ENCODE data around the gene FSTL4. TPM values are rescaled to one million over a fixed set of nuclear protein-coding genes. Genes with fewer than 3 reads are reported as not detected.

FSTL4 gene
- total and polyA plus RNA-seq, 4 donors: 2.3 to 6.4 (median 5.5) TPM

- Histone ChIP-seq H3K4me3 (ENCODE audit: low read depth, low read length) (no peak overlapping the region), H3K27ac (ENCODE audit: low read depth, low read length) (no peak overlapping the region), H3K27me3 (ENCODE audit: control insufficient read depth, insufficient read depth, low read length) (peaks cover 3% of the 10 kb centered on the region), H3K36me3 (ENCODE audit: control insufficient read depth, insufficient read depth, low read length) (no peaks in the 10 kb centered on the region), H3K4me1 (ENCODE audit: control insufficient read depth, insufficient read depth, low read length) (peaks cover 2% of the 10 kb centered on the region), H3K9me3 (ENCODE audit: control insufficient read depth, insufficient read depth, low read length) (no peaks in the 10 kb centered on the region)
- 75% methylated on average over 4 of the region's 10 CpGs for WGBS (ENCODE audit: insufficient coverage)
- no peak for DNase-seq (ENCODE audit: low read depth in 4 of 6, low spot score in 6 of 6)
These were observed 225.7 kb downstream of the FSTL4 start for GRCh38 chr5:133386662-133387061.

DNA sequence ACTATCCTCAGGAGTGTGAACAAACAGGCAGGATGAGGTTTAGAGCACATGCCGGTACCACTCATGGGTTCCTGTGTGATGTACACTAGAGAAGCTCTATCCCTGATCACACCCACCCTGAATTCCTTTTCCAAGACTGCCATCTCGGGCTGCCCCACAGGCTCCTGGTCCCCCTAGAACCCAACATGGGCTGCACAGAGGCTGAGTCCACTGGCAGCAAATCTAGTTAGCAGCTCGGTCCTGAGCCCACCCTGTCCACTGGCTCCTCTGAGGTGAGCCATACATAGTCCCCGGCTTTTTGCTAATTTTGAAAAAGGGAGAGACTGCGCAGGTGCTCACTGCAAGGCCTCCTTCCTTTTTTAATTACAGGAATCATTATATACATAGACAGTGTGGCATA lies 227.0 kb downstream of the FSTL4 start:
- Histone ChIP-seq H3K9me3 (ENCODE audit: control insufficient read depth, insufficient read depth, low read length) (no peaks in the 10 kb centered on the region), H3K4me3 (ENCODE audit: low read depth, low read length) (no peak overlapping the region)
- 100% methylated on average over 2 of the region's 5 CpGs for WGBS (ENCODE audit: insufficient coverage)

GRCh38 chr5:133384903-133385302 lies 227.4 kb downstream of the FSTL4 start:
- H3K27me3 ChIP-seq (ENCODE audit: control insufficient read depth, insufficient read depth, low read length): peaks cover 3% of the 10 kb centered on the region
- H3K36me3 ChIP-seq (ENCODE audit: control insufficient read depth, insufficient read depth, low read length): no peaks in the 10 kb centered on the region
- WGBS (ENCODE audit: insufficient coverage): 78% methylated on average over 9 of the region's 9 CpGs
- no peaks in the 10 kb centered on the region for H3K4me1 ChIP-seq (ENCODE audit: control insufficient read depth, insufficient read depth, low read length)
- H3K4me3 ChIP-seq (ENCODE audit: low read depth, low read length): no peak overlapping the region
- H3K27ac ChIP-seq (ENCODE audit: low read depth, low read length): no peak overlapping the region
- no peak for DNase-seq (ENCODE audit: low read depth in 4 of 6, low spot score in 6 of 6)
- no peaks in the 10 kb centered on the region for H3K9me3 ChIP-seq (ENCODE audit: control insufficient read depth, insufficient read depth, low read length)

More for the DNA sequence above, 227.0 kb downstream of the FSTL4 start:
- H3K36me3 ChIP-seq (ENCODE audit: control insufficient read depth, insufficient read depth, low read length): no peaks in the 10 kb centered on the region
- no peaks in the 10 kb centered on the region for H3K4me1 ChIP-seq (ENCODE audit: control insufficient read depth, insufficient read depth, low read length)
- no peak for DNase-seq (ENCODE audit: low read depth in 4 of 6, low spot score in 6 of 6)
- H3K27me3 ChIP-seq (ENCODE audit: control insufficient read depth, insufficient read depth, low read length): peaks cover 3% of the 10 kb centered on the region
- no peak overlapping the region for H3K27ac ChIP-seq (ENCODE audit: low read depth, low read length)

DNA sequence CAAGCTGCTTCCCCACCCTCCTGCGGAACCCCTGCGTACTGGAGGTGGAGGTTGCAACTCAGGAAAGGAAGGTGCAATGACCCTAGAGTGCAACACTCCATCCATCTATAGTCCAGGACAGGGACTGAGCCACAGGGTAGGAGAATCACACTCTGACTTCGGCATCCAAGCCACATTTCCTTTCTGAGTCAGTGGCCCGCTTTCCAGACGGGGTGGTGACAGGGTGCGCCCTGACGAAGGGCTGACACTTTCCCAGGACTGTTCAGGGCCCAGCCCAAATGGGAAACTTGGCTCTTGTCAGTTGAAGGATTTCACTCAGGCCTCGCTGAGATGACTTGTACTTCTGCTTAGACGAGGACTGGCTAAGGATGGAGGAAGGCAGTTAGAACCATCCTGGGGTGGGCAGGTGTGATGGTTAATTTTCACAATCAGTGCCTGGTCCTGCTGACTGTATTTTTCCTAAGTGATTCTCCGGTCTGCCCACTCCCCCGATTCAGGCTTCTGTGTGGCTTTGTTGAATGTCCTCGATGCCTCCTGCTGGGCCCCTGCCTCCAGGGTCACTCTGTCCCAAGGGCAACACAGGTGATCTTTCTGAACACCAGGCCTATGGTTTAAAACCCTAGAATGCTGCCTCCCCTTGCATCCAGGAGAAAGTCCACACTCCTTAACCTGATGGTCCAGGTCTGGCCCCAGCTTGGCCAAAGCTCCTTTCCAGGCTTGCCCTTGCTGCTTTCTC lies 228.1 kb downstream of the FSTL4 start:
- H3K4me1 ChIP-seq (ENCODE audit: control insufficient read depth, insufficient read depth, low read length): no peaks in the 10 kb centered on the region
- WGBS (ENCODE audit: insufficient coverage): 85% methylated on average over 10 of the region's 12 CpGs
- no peak overlapping the region for H3K27ac ChIP-seq (ENCODE audit: low read depth, low read length)
- no peaks in the 10 kb centered on the region for H3K36me3 ChIP-seq (ENCODE audit: control insufficient read depth, insufficient read depth, low read length)
- peaks cover 3% of the 10 kb centered on the region for H3K27me3 ChIP-seq (ENCODE audit: control insufficient read depth, insufficient read depth, low read length)
- no peak for DNase-seq (ENCODE audit: low read depth in 4 of 6, low spot score in 6 of 6)
- H3K4me3 ChIP-seq (ENCODE audit: low read depth, low read length): no peak overlapping the region
- H3K9me3 ChIP-seq (ENCODE audit: control insufficient read depth, insufficient read depth, low read length): no peaks in the 10 kb centered on the region

GRCh38 chr5:133383580-133383939 lies 228.8 kb downstream of the FSTL4 start:
- peak in 1 of 6 donors; percentile 55 for DNase-seq (ENCODE audit: low read depth in 4 of 6, low spot score in 6 of 6)
- Histone ChIP-seq H3K27me3 (ENCODE audit: control insufficient read depth, insufficient read depth, low read length) (peaks cover 3% of the 10 kb centered on the region), H3K4me3 (ENCODE audit: low read depth, low read length) (no peak overlapping the region), H3K9me3 (ENCODE audit: control insufficient read depth, insufficient read depth, low read length) (no peaks in the 10 kb centered on the region), H3K36me3 (ENCODE audit: control insufficient read depth, insufficient read depth, low read length) (no peaks in the 10 kb centered on the region), H3K4me1 (ENCODE audit: control insufficient read depth, insufficient read depth, low read length) (no peaks in the 10 kb centered on the region), H3K27ac (ENCODE audit: low read depth, low read length) (no peak overlapping the region)
- 27% methylated on average over 8 of the region's 9 CpGs for WGBS (ENCODE audit: insufficient coverage)

GRCh38 chr5:133382661-133383579 lies 229.4 kb downstream of the FSTL4 start:
- no peak for DNase-seq (ENCODE audit: low read depth in 4 of 6, low spot score in 6 of 6)
- H3K4me3 ChIP-seq (ENCODE audit: low read depth, low read length): no peak overlapping the region
- WGBS (ENCODE audit: insufficient coverage): 93% methylated on average over 5 of the region's 8 CpGs
- no peaks in the 10 kb centered on the region for H3K4me1 ChIP-seq (ENCODE audit: control insufficient read depth, insufficient read depth, low read length)
- peaks cover 3% of the 10 kb centered on the region for H3K27me3 ChIP-seq (ENCODE audit: control insufficient read depth, insufficient read depth, low read length)
- no peak overlapping the region for H3K27ac ChIP-seq (ENCODE audit: low read depth, low read length)
- peaks cover 2% of the 10 kb centered on the region for H3K9me3 ChIP-seq (ENCODE audit: control insufficient read depth, insufficient read depth, low read length)
- H3K36me3 ChIP-seq (ENCODE audit: control insufficient read depth, insufficient read depth, low read length): no peaks in the 10 kb centered on the region

GRCh38 chr5:133381571-133382365 lies 230.6 kb downstream of the FSTL4 start:
- no peaks in the 10 kb centered on the region for H3K36me3 ChIP-seq (ENCODE audit: control insufficient read depth, insufficient read depth, low read length)
- DNase-seq (ENCODE audit: low read depth in 4 of 6, low spot score in 6 of 6): no peak
- WGBS (ENCODE audit: insufficient coverage): 94% methylated on average over 6 of the region's 14 CpGs
- H3K9me3 ChIP-seq (ENCODE audit: control insufficient read depth, insufficient read depth, low read length): peaks cover 8% of the 10 kb centered on the region
- no peak overlapping the region for H3K4me3 ChIP-seq (ENCODE audit: low read depth, low read length)
- no peak overlapping the region for H3K27ac ChIP-seq (ENCODE audit: low read depth, low read length)
- peaks cover 3% of the 10 kb centered on the region for H3K27me3 ChIP-seq (ENCODE audit: control insufficient read depth, insufficient read depth, low read length)
- H3K4me1 ChIP-seq (ENCODE audit: control insufficient read depth, insufficient read depth, low read length): no peaks in the 10 kb centered on the region

GRCh38 chr5:133381041-133381440 lies 231.3 kb downstream of the FSTL4 start:
- H3K36me3 ChIP-seq (ENCODE audit: control insufficient read depth, insufficient read depth, low read length): no peaks in the 10 kb centered on the region
- 86% methylated on average over 1 of the region's 3 CpGs for WGBS (ENCODE audit: insufficient coverage)
- no peak overlapping the region for H3K27ac ChIP-seq (ENCODE audit: low read depth, low read length)
- H3K9me3 ChIP-seq (ENCODE audit: control insufficient read depth, insufficient read depth, low read length): peaks cover 8% of the 10 kb centered on the region
- no peak for DNase-seq (ENCODE audit: low read depth in 4 of 6, low spot score in 6 of 6)
- H3K4me3 ChIP-seq (ENCODE audit: low read depth, low read length): no peak overlapping the region
- no peaks in the 10 kb centered on the region for H3K4me1 ChIP-seq (ENCODE audit: control insufficient read depth, insufficient read depth, low read length)
- H3K27me3 ChIP-seq (ENCODE audit: control insufficient read depth, insufficient read depth, low read length): peaks cover 3% of the 10 kb centered on the region

GRCh38 chr5:133377736-133378135 lies 234.6 kb downstream of the FSTL4 start:
- 100% methylated on average over 1 of the region's 3 CpGs for WGBS (ENCODE audit: insufficient coverage)
- H3K9me3 ChIP-seq (ENCODE audit: control insufficient read depth, insufficient read depth, low read length): peaks cover 8% of the 10 kb centered on the region

More at GRCh38 chr5:133377736-133378135, 234.6 kb downstream of the FSTL4 start:
- no peaks in the 10 kb centered on the region for H3K36me3 ChIP-seq (ENCODE audit: control insufficient read depth, insufficient read depth, low read length)
- no peak overlapping the region for H3K4me3 ChIP-seq (ENCODE audit: low read depth, low read length)
- DNase-seq (ENCODE audit: low read depth in 4 of 6, low spot score in 6 of 6): no peak
- peaks cover under 1% of the 10 kb centered on the region for H3K4me1 ChIP-seq (ENCODE audit: control insufficient read depth, insufficient read depth, low read length)
- no peak overlapping the region for H3K27ac ChIP-seq (ENCODE audit: low read depth, low read length)
- H3K27me3 ChIP-seq (ENCODE audit: control insufficient read depth, insufficient read depth, low read length): peaks cover 3% of the 10 kb centered on the region
